Endothelial cell of umbilical vein (primary cell): ENCODE data around the gene HPRT1.

Experiments
- CTCF ChIP-seq, 2 donors: IDR thresholded peaks; 1 replicate in 1 of 2; 2 replicates in 1 of 2; pipeline ENCODE4 v1.5.1; 2011; ENCODE audit warnings: low read length in 2 of 2, mild to moderate bottlenecking in 2 of 2, moderate library complexity in 2 of 2, control low read depth in 1 of 2, inconsistent platforms in 1 of 2, low read depth in 1 of 2; ENCODE audit not compliant: insufficient read depth in 1 of 2; ENCODE audit errors: extremely low read depth in 1 of 2
- EZH2 ChIP-seq: IDR thresholded peaks from 2 replicates; pipeline ENCODE4 v1.6.1; 2012; ENCODE audit warnings: borderline replicate concordance, low read depth, mild to moderate bottlenecking, moderate library complexity, low read length, inconsistent platforms; ENCODE audit not compliant: severe bottlenecking
- MAX ChIP-seq: IDR thresholded peaks from 2 replicates; pipeline ENCODE4 v1.6.1; 2011; ENCODE audit not compliant: insufficient read depth, insufficient read length
- MYC ChIP-seq: IDR thresholded peaks from one replicate; pipeline ENCODE4 v1.6.1; 2011; ENCODE audit warnings: mild to moderate bottlenecking, low read depth, low read length
- POLR2A ChIP-seq: IDR thresholded peaks from 2 replicates; pipeline ENCODE4 v1.6.1; 2012; ENCODE audit warnings: low read depth, mild to moderate bottlenecking, control low read depth, low read length
- POLR2AphosphoS5 ChIP-seq: IDR thresholded peaks from 2 replicates; pipeline ENCODE4 v1.6.1; 2012; ENCODE audit warnings: low read depth, mild to moderate bottlenecking, control low read depth, low read length, moderate library complexity; ENCODE audit not compliant: insufficient read depth

- no peak for TF ChIP-seq EZH2
- no peak for TF ChIP-seq MYC
- no peak for TF ChIP-seq POLR2AphosphoS5
- no peak for TF ChIP-seq CTCF (IDR thresholded peaks at IDR 0.05; ENCODE audit: extremely low read depth in 1 of 2, insufficient read depth in 1 of 2, low read depth in 1 of 2, low read length in 2 of 2)
- TF ChIP-seq MAX: no peak
- no peak for TF ChIP-seq POLR2A
Measured at GRCh38 chrX:134530845-134531244, 70.9 kb downstream of the HPRT1 start.
